DOHH2 (cell line): ENCODE results near the gene RBP2.

ENCODE experiments used
- H3F3A ChIP-seq: fragments of 200-600 bp; sonication (generic), shearing (Covaris generic); 2 replicates; pipeline ENCODE4 v1.6.0; 2016; ENCODE audit warnings: antibody characterized with exemption, mild to moderate bottlenecking; ENCODE audit not compliant: control insufficient read depth, insufficient read depth
- H3K27ac ChIP-seq: fragments of 200-600 bp; sonication (generic); 2 replicates; pipeline ENCODE4 v1.5.1; 2014; ENCODE audit warnings: low read depth, mild to moderate bottlenecking, low read length, moderate library complexity
- H3K27me3 ChIP-seq: fragments of 200-600 bp; sonication (generic); 2 replicates; pipeline ENCODE4 v1.6.1; 2014; ENCODE audit warnings: mild to moderate bottlenecking, low read length, mixed read lengths; ENCODE audit not compliant: control insufficient read depth
- H3K36me3 ChIP-seq: fragments of 200-600 bp; sonication (generic); 2 replicates; pipeline ENCODE4 v1.6.1; 2014; ENCODE audit warnings: mild to moderate bottlenecking, low read length, moderate library complexity, mixed read lengths; ENCODE audit not compliant: control insufficient read depth
- H3K4me1 ChIP-seq: fragments of 200-600 bp; sonication (generic); 2 replicates; pipeline ENCODE4 v1.6.1; 2014; ENCODE audit warnings: mild to moderate bottlenecking, low read length, mixed read lengths; ENCODE audit not compliant: control insufficient read depth
- H3K4me2 ChIP-seq: fragments of 200-600 bp; sonication (generic); 2 replicates; pipeline ENCODE4 v1.6.0; 2014; ENCODE audit warnings: mild to moderate bottlenecking, low read length, moderate library complexity
- H3K4me3 ChIP-seq: fragments of 200-600 bp; sonication (generic); 2 replicates; pipeline ENCODE4 v1.5.1; 2014; ENCODE audit warnings: mild to moderate bottlenecking, low read length, mixed read lengths
- H3K79me2 ChIP-seq: fragments of 200-600 bp; sonication (generic); 2 replicates; pipeline ENCODE4 v1.6.1; 2014; ENCODE audit warnings: mild to moderate bottlenecking, low read length, mixed read lengths; ENCODE audit not compliant: control insufficient read depth
- H3K9me2 ChIP-seq: fragments of 200-600 bp; sonication (generic); replicated peaks from 2 replicates; pipeline ENCODE4 v1.6.1; 2014; ENCODE audit warnings: mild to moderate bottlenecking, low read length, mixed read lengths; ENCODE audit not compliant: control insufficient read depth
- H3K9me3 ChIP-seq: fragments of 200-600 bp; sonication (generic); 2 replicates; pipeline ENCODE4 v1.6.1; 2014; ENCODE audit warnings: antibody characterized with exemption, low read length, mixed read lengths; ENCODE audit not compliant: control insufficient read depth, insufficient read depth
- H4K20me1 ChIP-seq: fragments of 200-600 bp; sonication (generic); 2 replicates; pipeline ENCODE4 v1.6.0; 2014; ENCODE audit warnings: low read depth, mild to moderate bottlenecking, antibody characterized with exemption, low read length, moderate library complexity; ENCODE audit not compliant: control insufficient read depth, insufficient read depth
- EZH2phosphoT487 ChIP-seq: fragments of 200-600 bp; sonication (generic); IDR thresholded peaks from 2 replicates; pipeline ENCODE4 v1.6.1; 2017; ENCODE audit warnings: borderline replicate concordance, mild to moderate bottlenecking, antibody characterized with exemption, low read length, moderate library complexity, mixed read lengths
- TF ChIP-seq, protein P1 (sequence below): fragments of 200-600 bp; sonication (generic); IDR thresholded peaks from one replicate; pipeline ENCODE4 v1.5.1; 2014; ENCODE audit warnings: antibody characterized with exemption, mild to moderate bottlenecking, low read depth, low read length; ENCODE audit not compliant: poor library complexity, severe bottlenecking

The RBP2 gene

DNA sequence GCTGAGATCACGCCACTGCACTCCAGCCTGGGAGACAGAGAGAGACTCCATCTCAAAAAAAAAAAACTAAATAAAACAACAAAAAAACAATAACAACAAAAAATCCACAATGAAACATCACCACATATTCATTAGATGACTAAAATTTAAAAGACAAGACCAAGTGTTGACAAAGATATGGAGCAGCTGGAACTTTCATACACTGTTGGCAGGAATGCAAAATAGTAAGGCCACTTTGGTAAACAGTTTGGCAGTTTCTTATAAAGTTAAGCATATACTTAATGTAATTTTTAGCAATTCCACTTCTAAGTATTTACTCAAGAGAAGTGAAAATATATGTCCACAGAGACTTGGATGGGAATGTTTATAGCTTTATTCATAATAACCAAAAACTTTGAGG, 43.2 kb downstream of the RBP2 start:
- no peak overlapping the region for H3K27ac ChIP-seq
- H3K4me2 ChIP-seq = no peak overlapping the region
- H3K79me2 ChIP-seq = no peaks in the 10 kb centered on the region
- no peaks in the 10 kb centered on the region for H3K27me3 ChIP-seq
- H3K4me3 ChIP-seq = no peak overlapping the region
- no peaks in the 10 kb centered on the region for H3K4me1 ChIP-seq
- H3F3A ChIP-seq = no peaks in the 10 kb centered on the region
- no peaks in the 10 kb centered on the region for H3K9me2 ChIP-seq
- TF ChIP-seq, protein P1, sequence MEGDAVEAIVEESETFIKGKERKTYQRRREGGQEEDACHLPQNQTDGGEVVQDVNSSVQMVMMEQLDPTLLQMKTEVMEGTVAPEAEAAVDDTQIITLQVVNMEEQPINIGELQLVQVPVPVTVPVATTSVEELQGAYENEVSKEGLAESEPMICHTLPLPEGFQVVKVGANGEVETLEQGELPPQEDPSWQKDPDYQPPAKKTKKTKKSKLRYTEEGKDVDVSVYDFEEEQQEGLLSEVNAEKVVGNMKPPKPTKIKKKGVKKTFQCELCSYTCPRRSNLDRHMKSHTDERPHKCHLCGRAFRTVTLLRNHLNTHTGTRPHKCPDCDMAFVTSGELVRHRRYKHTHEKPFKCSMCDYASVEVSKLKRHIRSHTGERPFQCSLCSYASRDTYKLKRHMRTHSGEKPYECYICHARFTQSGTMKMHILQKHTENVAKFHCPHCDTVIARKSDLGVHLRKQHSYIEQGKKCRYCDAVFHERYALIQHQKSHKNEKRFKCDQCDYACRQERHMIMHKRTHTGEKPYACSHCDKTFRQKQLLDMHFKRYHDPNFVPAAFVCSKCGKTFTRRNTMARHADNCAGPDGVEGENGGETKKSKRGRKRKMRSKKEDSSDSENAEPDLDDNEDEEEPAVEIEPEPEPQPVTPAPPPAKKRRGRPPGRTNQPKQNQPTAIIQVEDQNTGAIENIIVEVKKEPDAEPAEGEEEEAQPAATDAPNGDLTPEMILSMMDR = no peak
- no peak for TF ChIP-seq EZH2phosphoT487
- no peaks in the 10 kb centered on the region for H3K9me3 ChIP-seq
- no peaks in the 10 kb centered on the region for H3K36me3 ChIP-seq
- no peaks in the 10 kb centered on the region for H4K20me1 ChIP-seq

DNA sequence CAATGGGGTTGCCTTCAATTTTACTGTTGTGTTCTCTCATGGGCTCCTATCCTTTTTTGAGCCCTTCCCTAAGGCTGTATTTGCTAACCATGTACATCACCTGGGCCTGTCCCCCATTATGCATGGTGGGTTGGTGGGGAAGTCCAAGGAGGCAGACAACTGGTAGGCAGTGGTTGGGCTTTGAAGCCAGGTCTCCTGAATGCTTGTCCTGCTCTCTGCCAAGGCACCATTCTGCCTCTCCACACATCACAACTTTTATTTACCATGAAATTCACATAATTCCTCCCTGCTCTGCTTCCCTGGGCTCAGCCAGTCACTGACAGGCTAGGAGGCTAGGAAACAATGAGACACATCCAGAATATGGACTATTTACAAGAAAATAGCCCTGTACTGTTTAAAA, 45.8 kb downstream of the RBP2 start:
- Histone ChIP-seq H3K27ac (no peak overlapping the region), H3K4me1 (no peaks in the 10 kb centered on the region), H3K9me2 (no peaks in the 10 kb centered on the region), H3K36me3 (no peaks in the 10 kb centered on the region), H3K79me2 (no peaks in the 10 kb centered on the region), H3K27me3 (no peaks in the 10 kb centered on the region), H3F3A (no peaks in the 10 kb centered on the region), H3K9me3 (no peaks in the 10 kb centered on the region), H3K4me3 (no peak overlapping the region), H4K20me1 (no peaks in the 10 kb centered on the region), H3K4me2 (no peak overlapping the region)
- TF ChIP-seq, protein P1 = no peak
- TF ChIP-seq EZH2phosphoT487 = no peak

DNA sequence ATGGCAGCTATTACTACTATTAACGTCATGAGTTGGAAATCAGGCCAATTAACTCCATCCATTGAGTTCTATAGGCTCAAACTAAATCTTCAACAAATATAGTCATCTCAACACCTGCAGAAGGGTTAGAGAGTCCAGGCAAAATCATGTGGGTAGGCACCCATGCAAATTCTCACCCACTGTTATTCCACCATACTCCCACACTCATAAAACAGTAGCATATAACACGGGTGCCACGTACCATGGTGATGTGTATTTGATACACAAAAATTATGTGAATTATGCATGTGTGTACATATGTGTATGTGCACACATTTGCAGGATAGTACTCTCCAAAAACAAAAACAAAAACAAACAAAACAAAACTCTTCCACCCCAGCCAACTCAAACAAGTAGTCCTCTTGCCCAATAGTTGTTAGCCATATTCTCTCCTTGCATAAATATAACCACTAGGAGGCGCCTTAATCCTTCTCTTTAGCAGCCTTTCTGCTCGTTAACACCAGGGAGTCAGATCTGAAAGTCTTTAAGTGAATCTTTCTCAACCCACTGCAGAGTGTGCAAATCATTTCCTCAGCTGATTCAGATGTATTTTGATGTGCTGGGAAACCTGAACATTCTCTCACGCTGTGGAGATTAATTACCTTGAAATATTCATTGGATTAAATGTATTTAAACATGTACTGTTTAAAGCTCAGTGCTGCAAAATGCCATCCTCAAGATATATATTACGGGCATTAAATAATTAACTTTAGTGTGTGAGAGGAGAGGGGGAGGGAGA, 48.8 kb downstream of the RBP2 start:
- no peaks in the 10 kb centered on the region for H3K79me2 ChIP-seq
- no peaks in the 10 kb centered on the region for H3K36me3 ChIP-seq
- no peaks in the 10 kb centered on the region for H4K20me1 ChIP-seq
- no peak overlapping the region for H3K4me2 ChIP-seq
- H3K27ac ChIP-seq = no peak overlapping the region
- TF ChIP-seq, protein P1 = peak; percentile 87
- TF ChIP-seq EZH2phosphoT487 = no peak
- H3K4me3 ChIP-seq = no peak overlapping the region
- no peaks in the 10 kb centered on the region for H3K27me3 ChIP-seq
- H3K4me1 ChIP-seq = no peaks in the 10 kb centered on the region
- H3K9me2 ChIP-seq = no peaks in the 10 kb centered on the region
- H3F3A ChIP-seq = no peaks in the 10 kb centered on the region
- H3K9me3 ChIP-seq = no peaks in the 10 kb centered on the region
